AG09319 (cell line): ENCODE measurements around the gene SEC14L2.
A peak's percentile ranks its signal among the peaks of the same experiment; 100 is the strongest.

Experiments used
- DNase-seq: peaks from one replicate; pipeline ENCODE4 v3.0.0-alpha.2; 2010; ENCODE audit warnings: low read depth; ENCODE audit errors: extremely low read depth
- TF ChIP-seq, protein P1 (sequence below): IDR thresholded peaks from 2 replicates; pipeline ENCODE4 v1.5.1; 2011; ENCODE audit warnings: low read depth, mild to moderate bottlenecking, inconsistent platforms, low read length, moderate library complexity

Gene SEC14L2

DNA sequence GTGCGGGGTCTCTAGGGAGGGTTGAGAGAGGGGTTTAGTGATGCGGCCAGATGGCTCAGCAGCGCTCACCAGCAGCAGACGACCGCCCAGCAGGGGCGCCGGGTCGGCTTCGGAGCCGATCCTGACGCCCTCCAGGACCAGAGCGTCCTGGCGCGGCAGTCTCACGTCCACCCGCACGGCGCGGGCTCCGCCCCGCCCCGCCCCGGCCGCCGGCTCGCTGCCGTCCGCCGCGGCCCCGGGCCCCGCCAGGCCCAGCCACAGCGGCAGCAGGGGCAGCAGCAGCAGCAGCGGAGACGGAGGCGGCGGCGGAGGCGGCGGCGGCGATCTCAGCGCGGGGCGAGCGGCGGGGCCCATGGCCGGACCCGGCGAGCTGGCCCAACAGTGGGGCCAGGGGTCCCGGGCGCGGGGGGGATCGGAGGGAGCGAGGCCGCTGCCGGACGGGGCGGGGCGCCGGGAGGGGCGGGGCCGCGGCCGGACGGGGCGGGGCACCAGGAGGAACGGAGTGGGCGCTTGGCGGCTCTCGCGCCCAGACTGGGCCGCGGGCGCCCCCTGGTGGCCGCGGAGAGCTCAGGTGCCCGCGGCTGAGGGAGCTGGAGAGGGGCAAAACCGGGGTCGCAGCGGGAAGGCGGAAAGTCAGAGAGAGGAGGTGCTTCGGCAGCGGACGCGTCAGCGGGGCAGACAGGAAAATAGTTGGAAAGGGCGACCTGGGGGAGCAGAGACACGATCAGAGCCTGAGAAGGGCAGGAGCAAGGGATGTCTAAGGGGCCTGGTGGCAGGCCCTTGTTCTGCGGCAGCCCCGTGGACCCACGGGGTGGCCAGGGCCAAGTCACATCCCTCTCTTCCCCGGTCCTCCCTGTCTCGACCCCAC, 9.6 kb upstream of the SEC14L2 start, which contains the start of gene RNF215:
Gene RNF215, minus strand, starts transcription at position 452 of the 868 bp plus-strand sequence. Its CDS starts 98 bp downstream, at position 354.
- TF ChIP-seq, protein P1, sequence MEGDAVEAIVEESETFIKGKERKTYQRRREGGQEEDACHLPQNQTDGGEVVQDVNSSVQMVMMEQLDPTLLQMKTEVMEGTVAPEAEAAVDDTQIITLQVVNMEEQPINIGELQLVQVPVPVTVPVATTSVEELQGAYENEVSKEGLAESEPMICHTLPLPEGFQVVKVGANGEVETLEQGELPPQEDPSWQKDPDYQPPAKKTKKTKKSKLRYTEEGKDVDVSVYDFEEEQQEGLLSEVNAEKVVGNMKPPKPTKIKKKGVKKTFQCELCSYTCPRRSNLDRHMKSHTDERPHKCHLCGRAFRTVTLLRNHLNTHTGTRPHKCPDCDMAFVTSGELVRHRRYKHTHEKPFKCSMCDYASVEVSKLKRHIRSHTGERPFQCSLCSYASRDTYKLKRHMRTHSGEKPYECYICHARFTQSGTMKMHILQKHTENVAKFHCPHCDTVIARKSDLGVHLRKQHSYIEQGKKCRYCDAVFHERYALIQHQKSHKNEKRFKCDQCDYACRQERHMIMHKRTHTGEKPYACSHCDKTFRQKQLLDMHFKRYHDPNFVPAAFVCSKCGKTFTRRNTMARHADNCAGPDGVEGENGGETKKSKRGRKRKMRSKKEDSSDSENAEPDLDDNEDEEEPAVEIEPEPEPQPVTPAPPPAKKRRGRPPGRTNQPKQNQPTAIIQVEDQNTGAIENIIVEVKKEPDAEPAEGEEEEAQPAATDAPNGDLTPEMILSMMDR, result peak; percentile 70

DNA sequence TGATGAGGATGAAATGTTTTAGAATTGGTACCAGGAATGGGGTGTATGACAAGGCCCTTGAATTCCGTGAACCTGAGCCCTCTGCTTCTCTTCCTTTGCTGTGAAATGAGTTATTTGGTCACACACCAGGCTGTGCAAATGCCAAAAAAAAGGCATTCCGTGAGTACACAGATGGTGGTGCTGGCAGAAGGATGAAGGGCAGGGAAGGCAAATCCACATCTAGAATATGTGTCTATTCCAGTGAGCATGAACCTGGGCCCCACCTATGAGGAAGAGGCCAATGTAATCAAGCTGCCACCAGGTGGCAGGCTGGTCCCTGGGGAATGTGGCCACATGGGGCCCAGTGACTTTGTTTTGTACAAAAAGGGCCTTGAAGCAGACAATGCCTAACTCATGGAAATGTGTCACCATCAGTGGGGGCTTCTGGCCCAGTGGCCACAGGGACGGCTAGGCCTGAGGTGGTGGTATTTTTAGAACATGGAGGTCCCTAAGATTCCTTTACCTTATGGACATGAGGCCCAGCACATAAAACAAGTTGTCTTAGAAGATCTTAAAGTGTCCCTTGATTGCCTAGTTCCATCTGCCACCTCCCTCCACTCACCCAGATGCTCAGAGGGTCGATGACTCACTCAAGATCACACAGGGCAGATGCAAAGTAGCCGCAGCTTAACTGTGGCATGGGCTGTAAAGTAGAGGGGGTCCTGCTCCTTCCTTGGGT, 5.7 kb upstream of the SEC14L2 start:
- TF ChIP-seq, protein P1, result peak; percentile 63
- DNase-seq, result no peak

More for the DNA sequence above, 9.6 kb upstream of the SEC14L2 start, which contains the start of gene RNF215:
- DNase-seq, result no peak

DNA sequence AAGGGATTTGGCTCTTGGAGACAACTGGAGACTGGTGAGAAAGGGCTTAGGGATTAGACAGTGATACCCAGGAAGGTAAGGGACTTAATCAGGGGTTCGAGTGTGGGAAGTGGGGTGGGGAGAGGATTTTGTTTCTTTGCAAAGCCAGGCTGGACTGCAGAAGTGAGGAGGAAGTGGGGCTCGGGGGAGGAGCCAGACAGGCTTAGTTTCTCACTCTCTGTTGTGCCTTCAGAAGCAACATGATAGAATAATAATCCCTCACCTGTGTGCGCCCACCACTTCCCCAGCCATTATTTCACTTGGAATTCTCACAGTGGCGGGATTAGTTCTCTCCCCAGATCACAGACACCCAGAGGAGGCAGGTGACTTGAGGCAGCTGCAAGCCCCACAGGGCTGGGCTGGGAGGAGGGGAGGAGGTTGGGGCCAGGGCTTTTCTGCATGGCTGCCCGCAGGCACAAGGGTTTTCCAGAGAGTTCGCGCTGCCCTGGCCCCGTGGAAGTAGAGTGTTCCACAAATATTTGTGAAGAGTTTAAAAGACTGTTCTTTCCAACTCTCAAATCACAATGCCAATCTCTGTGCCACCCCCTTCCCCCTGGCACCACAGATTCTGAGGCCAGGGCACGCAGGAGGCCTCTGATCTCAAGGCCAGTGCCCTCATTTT, 4.0 kb upstream of the SEC14L2 start:
- DNase-seq, result no peak
- TF ChIP-seq, protein P1, result no peak

DNA sequence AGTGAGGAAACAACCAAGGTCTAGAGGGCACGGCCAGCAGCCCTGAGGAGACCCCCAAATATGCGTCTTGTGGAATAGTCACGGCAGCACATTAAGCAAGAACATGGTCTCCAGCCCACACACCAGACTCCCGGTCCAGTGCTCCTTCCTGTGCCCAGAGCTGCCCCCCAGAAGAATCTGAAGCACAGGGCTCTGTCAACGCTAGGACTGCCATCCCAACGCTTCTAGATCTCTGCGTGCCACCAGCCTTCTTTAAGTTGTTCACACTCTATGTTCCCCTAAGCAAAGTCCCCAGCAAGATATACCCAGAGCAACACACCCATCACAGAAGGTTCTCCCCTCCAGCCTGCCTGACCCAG, 3.5 kb upstream of the SEC14L2 start:
- no peak for DNase-seq
- TF ChIP-seq, protein P1, result no peak

DNA sequence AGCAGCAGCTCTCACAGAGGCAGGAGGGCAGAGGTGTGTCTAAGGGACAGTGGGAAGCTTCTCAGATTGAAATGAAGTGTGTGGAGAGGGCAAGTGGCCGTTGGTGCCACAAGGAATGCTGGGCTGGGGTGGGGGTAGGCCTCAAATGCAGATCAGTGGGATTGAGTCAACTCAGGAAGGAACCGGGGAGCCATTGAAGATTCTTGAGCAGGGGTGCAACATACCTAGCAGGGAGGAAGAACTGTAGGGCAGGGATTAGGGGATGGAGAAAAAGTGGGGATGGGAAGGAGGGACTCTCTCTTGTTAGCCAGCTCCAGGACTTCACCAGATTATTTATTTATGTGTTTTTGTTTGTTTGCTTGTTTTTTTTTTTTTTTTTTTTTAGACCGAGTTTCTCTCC, 2.9 kb upstream of the SEC14L2 start:
- no peak for DNase-seq

DNA sequence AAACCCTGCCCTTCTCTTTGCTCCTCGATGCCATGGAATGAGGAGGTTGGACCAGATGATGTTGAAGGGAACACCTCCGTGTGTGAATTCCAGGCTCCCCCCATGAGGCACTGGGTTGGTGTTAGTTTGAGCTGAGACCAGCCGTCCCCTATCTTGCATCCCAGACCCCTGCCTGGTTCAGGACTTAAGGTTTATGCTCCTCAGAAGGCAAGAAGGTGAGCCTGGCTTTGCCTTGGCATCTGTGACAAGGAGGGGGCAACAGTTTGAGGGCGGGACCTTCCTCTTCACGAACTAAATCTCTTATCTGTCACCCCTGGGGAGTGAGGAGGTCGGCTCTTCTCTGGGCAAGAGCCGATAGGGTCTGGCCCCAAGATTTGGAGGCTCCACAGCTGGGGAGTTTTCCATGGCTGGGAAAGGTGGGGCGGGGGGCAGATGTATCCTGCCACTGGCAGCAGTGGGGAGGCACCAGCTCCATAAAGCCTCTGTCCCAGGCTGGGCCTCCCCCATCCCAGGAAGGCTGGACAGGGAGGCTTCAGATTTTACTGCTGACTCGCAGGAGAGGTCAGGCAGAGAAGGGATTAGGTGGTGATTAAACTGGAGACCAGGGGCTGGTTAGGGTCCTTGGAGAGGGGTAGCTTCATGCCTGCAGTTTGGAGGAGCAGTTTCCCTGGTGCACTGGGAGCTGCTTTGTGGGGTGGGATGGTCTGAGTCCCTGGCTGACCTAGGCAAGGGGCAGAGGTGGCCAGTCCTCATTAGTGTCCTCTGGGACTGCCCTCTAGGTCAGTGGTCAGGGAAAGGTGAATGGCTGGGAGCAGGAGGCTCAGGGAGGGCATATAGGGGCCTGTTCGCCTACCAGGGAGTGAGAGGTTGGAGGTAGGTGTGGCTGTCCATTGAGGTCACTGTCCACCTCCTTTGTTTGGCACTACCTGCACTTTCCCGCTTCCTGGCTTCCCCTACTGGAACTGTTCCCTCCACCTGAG, 1.1 kb downstream of the SEC14L2 start:
- TF ChIP-seq, protein P1, result no peak
- DNase-seq, result no peak

More for the DNA sequence above, 2.9 kb upstream of the SEC14L2 start:
- TF ChIP-seq, protein P1, result no peak
